HG03342 (cell line): ENCODE results near the gene GGA1.

Source experiments
- ATAC-seq: cut with Tn5 transposase; IDR thresholded peaks from one replicate; pipeline ENCODE4 v1.9.1; 2021; ENCODE audit warnings: mild to moderate bottlenecking, moderate library complexity; ENCODE audit not compliant: unreplicated experiment

Gene GGA1

DNA sequence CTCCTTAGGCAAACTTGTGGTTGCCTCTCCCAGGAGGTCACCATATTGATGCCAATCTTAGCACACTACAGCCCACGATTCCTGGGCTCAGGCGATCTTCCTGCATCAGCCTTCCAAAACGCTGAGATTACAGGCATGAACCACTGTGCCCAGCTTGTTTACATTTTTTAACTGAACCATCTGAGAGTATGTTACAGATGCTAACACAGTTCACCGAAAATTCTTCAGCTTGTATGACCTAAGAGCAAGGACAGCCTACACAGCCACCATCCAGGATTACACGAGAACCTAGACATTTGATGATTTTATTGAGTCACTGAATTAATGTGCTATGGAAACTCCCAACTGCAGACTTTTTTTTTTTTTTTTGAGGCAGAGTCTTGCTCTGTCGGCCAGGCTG lies 61.0 kb downstream of the GGA1 start:
- ATAC-seq, result no peak

- ATAC-seq, result no peak
These were observed 63.7 kb downstream of the GGA1 start for GRCh38 chr22:37672206-37672919.

DNA sequence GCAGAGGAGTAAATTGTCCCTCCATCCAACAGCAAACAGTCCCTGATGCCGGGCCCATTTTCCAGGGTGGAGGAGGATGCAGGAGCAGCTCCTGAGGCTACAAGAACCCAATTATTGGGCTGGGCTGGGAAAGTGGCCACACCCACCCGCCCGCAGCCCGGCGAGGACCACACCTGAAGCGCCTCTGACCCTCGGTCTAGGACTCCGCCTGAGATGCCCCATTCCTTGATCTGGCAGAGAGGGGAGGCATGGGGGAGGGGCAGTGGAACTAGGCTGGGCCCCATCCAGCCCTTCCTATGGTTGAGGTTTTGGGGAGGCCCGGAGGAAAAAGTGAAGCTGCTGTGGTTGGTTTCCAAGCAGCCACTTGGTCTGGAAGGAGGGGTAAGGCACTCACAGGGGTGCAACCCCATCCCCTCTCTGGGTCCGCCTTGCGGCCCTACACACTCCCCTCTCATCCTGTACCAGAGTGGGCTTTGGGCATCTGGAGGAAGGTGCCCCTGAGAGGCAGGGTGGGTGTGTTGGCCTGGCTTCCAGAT lies 64.4 kb downstream of the GGA1 start:
- ATAC-seq, result no peak

- ATAC-seq, result no peak
These were observed 65.6 kb downstream of the GGA1 start for GRCh38 chr22:37674248-37674647.

GRCh38 chr22:37674951-37675929 lies 66.6 kb downstream of the GGA1 start, which contains the start of gene LGALS1:
LGALS1 (plus strand) TSS chr22:37675636; CDS start chr22:37675703, 67 bp downstream.
- ATAC-seq, result no peak

- ATAC-seq, result no peak
These were observed 67.5 kb downstream of the GGA1 start for GRCh38 chr22:37675930-37676735.

DNA sequence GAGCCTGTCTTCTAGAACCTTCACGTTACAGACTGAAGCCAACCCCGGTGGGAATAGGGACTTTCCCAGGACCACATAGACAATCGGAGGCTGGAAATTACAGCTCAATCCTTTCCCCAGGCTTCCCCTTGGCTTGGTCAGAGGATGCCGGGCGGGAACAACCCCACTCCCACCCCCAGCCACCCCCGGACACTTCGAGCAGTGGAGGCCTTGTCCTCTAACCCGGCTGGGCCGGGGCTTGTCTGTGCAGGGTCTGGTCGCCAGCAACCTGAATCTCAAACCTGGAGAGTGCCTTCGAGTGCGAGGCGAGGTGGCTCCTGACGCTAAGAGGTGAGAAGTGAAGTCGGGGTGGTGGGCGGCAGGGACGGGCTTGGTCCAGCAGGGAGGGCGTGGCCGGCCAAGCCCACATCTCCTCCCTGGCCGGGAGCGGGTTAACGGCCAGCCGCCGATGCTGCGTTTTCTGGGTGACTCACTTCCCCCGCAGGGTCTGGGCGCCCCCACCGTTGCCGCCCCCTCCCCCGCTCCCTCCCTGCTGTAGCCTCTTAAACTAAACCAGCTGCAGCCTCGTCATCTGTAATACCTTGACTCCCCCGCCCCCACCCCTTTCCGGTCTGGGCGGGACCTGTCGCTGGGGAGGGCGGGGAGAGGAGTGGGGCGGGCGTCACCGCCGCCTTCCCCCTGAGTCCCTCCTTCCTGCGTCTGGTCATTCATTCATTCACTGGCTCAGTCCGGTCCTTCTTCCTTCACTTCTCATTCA lies 68.3 kb downstream of the GGA1 start:
- peak; percentile 58 for ATAC-seq

DNA sequence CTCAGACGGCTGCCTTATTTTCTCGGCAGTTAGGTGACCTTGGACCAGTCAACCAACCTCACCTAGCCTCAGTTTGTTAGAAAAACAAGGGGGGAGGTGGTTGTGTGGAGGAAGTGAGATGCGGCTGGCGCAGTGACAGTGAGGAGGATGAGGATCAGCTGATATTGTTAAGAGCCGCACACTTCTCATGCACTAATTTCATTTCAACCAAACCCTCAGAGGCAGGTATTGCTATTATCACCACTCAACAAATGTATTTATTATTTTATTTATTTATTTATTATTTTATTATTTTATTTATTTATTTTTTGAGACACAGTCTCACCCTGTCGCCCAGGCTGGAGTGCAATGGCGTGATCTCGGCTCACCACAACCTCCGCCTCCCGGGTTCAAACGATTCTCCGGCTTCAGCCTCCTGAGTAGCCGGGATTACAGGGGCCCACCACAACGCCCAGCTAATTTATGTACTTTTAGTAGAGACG lies 68.9 kb downstream of the GGA1 start:
- no peak for ATAC-seq

- no peak for ATAC-seq
These were observed 69.7 kb downstream of the GGA1 start for GRCh38 chr22:37678372-37678771.

- ATAC-seq, result no peak
These were observed 71.0 kb downstream of the GGA1 start for GRCh38 chr22:37679670-37680069.

GRCh38 chr22:37680191-37680851 lies 71.7 kb downstream of the GGA1 start:
- ATAC-seq, result no peak

DNA sequence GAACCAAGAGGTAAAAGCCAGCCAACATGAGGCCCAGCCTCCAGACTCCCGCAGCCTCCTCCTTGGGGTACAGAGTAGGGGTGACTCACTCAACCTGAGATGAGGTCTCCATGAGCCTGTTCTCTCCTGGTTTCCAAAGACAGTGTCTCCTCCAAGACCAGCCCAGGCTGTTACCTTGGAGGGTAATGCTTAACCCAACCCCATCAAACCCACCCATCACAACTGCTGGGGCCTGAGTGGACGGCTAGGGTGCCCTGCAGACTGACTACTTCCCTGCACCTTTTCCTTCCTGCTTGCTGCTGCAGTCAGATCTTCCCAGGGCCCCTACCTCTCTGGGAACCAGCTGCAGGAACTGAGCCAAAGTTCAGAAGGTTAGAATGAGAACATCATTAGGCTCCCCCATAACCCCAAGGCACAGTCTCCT lies 72.4 kb downstream of the GGA1 start:
- ATAC-seq, result no peak

DNA sequence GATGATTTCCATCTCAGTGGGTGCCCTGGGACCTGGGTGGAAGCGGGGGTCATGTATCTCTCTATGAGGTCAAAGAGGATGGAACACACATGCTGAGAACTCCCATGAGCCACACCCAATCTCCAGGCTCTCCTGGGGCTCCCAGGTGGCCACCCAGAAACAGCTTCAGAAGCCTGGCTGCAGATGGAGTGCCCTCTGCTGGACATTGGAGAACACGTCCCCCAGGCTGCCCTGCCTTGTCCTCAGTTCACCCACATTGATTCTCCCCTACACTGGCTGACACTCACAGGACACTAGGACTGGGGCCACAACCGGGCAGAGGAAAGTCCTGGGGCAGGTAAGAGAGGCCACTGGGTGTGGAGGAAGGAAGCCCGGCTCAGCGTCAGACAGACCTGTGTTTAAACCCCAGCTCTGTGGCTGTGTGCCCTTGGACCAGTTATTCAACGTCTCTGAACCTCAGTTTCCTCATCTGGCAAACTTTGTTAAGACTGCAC lies 73.0 kb downstream of the GGA1 start:
- ATAC-seq, result no peak
